ENCODE results near the gene AFG3L2.

DNA sequence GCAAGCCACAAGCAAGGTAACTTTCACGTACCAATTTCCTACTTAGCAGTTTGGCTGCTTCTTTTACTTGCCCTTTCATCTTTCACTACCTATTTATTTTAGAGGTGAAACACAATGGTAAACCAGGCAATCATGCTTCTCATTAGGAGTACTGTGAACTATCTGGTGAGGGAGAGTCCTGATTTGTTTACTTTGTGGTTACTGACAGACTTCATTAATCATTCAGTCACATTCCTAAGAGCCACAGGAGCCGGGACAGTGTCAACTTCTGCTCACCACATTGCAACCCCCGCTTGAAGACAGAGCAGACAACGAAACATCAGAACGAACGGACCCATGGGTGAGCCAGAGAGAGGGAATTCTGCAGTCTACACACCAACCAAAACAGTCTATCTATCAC, 40.1 kb downstream of the AFG3L2 start:
- TF ChIP-seq, protein P1, sequence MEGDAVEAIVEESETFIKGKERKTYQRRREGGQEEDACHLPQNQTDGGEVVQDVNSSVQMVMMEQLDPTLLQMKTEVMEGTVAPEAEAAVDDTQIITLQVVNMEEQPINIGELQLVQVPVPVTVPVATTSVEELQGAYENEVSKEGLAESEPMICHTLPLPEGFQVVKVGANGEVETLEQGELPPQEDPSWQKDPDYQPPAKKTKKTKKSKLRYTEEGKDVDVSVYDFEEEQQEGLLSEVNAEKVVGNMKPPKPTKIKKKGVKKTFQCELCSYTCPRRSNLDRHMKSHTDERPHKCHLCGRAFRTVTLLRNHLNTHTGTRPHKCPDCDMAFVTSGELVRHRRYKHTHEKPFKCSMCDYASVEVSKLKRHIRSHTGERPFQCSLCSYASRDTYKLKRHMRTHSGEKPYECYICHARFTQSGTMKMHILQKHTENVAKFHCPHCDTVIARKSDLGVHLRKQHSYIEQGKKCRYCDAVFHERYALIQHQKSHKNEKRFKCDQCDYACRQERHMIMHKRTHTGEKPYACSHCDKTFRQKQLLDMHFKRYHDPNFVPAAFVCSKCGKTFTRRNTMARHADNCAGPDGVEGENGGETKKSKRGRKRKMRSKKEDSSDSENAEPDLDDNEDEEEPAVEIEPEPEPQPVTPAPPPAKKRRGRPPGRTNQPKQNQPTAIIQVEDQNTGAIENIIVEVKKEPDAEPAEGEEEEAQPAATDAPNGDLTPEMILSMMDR (IDR thresholded peaks at IDR 0.05) = no peak
- no peak for TF ChIP-seq POLR2A (IDR thresholded peaks at IDR 0.05)
- no peak for TF ChIP-seq POLR2AphosphoS5 (IDR thresholded peaks at IDR 0.05)

Measured in prostate gland (tissue), 2 donors.